GM21619 (cell line): ENCODE measurements around the gene IL25.
"Not testable (repeated sequence)": the region's sequence is repeated elsewhere in the genome, so short reads cannot be mapped to it uniquely, and the experiment has no call there.

Source experiments
- ATAC-seq: cut with Tn5 transposase; IDR thresholded peaks from one replicate; pipeline ENCODE4 v1.9.1; 2021; ENCODE audit not compliant: unreplicated experiment

The IL25 gene

GRCh38 chr14:23372509-23372908 is at the start of gene IL25:
TSS of gene IL25 (plus strand) at chr14:23372809.
- no peak for ATAC-seq

GRCh38 chr14:23323838-23324454 is 48.7 kb upstream of the IL25 start:
- ATAC-seq: no peak

DNA sequence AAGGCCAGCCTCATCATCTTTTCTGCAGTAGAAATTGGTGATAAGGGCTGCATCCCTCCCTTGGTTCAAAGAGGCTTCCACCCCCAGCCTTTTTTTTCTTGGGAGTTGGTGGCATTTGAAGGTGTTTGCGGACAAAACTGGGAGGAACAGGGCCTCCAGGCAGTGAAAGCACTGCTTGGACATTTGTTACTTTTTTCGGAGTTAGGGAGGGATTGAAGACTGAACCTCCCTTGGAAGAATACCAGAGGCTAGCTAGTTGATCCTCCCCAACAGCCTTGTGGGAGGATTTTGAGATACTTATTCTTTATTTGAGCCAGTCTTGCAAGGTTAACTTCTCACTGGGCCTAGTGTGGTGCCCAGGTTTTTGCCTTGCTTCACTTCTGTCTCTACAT is 48.2 kb upstream of the IL25 start:
- no peak for ATAC-seq

GRCh38 chr14:23324993-23325392 is 47.6 kb upstream of the IL25 start:
- ATAC-seq: no peak

- ATAC-seq: not testable (repeated sequence)
These were observed 46.9 kb upstream of the IL25 start for GRCh38 chr14:23325746-23326145.

- no peak for ATAC-seq
These were observed 45.9 kb upstream of the IL25 start for GRCh38 chr14:23326491-23327332.

- ATAC-seq: no peak
These were observed 44.5 kb upstream of the IL25 start for GRCh38 chr14:23327947-23328744.

GRCh38 chr14:23335623-23336022 is 37.0 kb upstream of the IL25 start:
- no peak for ATAC-seq

- ATAC-seq: no peak
These were observed 32.9 kb upstream of the IL25 start for GRCh38 chr14:23339506-23340268.

DNA sequence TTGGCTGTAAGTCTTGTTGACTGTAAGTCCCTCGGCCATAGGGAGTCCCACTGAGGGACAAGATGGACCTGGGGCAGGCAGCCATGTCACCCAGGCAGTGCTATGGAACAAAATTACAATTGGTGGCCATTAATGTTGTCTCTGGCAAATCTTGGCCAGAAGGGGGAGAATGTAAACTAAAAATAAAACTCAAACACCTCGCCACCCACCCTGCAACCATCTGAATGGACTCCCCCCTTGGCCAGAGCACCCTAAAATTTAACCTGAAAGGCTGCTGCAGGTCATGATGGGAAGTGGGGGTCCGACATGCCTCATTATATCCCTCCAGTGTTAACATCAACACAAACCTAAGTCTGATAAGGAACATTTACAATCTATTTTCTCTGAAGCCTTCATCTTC is 28.1 kb upstream of the IL25 start:
- no peak for ATAC-seq

DNA sequence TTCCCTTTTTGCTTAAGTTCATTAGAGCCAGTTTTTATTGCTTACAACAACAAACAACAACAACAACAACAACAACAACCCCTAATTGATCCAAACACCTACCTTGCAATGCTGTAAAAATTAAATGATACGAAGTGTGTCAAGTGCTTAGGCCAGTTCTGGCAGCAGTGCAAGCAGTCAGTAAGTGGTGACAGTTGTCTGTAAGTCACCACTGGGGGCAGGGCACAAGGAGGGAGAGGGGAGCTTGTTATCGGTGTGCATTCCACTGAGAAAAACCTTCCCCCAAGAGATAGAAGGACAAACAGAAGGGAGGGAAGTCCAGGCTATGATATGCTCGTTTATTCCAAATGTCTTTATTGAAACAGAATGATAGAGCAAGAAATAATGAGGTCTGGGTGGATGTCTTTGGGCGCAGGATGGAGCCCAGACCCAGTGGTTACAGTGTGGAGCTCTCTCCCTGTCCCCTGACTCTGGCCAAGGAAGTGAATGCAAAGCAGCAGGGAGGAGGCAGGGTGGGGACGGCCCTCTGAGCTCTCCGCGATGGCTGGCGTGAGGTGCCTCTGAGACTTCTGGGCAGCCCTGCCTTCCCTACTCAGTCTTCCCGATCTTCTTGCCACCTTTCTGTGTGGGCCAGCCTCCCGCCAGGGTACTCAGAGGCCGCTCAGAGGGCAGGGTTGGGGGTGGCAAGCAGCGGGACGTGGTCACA is 26.5 kb upstream of the IL25 start:
- ATAC-seq: no peak

GRCh38 chr14:23346693-23347405 is 25.8 kb upstream of the IL25 start:
- ATAC-seq: no peak

GRCh38 chr14:23347406-23348296 is 25.0 kb upstream of the IL25 start:
- no peak for ATAC-seq

- no peak for ATAC-seq
These were observed 24.3 kb upstream of the IL25 start for GRCh38 chr14:23348297-23348655.

- no peak for ATAC-seq
These were observed 23.3 kb upstream of the IL25 start for GRCh38 chr14:23349156-23349845.

DNA sequence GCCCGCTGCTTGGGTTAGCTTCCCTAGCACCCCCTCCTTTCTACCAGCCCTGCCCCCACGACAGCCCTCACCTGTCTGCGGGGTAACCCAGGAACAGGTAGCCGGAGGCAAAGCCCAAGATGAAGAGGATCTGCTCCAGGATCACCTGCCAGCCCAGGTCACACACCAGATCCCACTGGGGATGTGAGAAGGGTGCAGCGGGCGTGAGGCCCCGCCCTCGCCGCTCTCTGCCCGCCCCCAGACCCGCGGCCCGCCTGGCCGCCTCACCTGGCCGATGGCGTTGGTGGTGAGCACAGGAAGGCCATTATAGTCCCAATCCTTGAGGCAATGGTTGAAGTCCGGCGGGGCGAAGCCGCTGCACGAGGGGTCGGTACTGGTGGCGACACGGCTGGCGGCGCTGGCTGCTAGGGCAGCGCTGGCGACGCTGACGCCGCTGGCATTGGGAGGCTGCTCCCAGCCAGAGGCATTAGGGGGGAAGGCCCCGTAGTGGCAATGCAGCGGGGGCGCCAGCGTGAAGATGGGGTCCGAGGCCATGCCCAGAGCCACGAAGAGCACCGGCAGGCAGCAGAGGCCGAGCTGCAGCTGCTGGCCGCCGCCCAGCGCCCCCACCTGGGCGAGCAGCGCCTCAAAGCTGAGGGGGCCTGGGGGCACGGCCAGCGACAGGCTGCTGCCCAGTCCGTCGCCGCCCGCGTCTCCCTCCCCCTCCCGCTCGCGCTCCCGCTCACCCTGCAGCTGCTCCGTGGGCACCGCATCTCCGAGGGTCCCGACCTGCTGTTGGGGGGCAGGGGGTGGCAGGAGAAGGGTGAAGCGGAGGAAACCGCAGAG is 20.7 kb upstream of the IL25 start:
- no peak for ATAC-seq
